Eye (tissue), 1 donor: ENCODE results near the gene SEPHS2.
A peak's percentile ranks its signal among the peaks of the same experiment; 100 is the strongest.
"Not testable (repeated sequence)": the region's sequence is repeated elsewhere in the genome, so short reads cannot be mapped to it uniquely, and the experiment has no call there.

Experiments
- DNase-seq: peaks from one replicate; pipeline ENCODE4 v3.0.0-alpha.2; 2015

Gene SEPHS2

DNA sequence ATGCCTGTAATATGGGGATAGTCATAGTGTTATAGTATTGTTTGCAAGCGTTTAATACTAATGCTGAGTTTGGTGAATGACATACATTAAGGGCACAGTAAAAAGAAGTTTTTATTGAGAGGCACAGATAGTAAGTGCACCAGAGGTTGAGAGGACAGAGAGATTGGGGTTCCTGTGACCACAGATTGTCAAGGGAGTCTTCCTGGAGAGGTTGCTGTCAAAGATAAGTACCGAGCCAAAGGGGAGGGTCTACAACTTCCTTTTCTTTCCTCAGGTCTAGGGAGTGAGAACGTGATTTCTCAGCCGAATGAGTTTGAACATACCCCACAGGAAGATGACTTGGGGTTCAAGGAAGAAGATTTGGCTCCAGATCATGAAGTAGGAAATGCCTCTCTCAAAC is 48.6 kb downstream of the SEPHS2 start:
- no peak for DNase-seq

DNA sequence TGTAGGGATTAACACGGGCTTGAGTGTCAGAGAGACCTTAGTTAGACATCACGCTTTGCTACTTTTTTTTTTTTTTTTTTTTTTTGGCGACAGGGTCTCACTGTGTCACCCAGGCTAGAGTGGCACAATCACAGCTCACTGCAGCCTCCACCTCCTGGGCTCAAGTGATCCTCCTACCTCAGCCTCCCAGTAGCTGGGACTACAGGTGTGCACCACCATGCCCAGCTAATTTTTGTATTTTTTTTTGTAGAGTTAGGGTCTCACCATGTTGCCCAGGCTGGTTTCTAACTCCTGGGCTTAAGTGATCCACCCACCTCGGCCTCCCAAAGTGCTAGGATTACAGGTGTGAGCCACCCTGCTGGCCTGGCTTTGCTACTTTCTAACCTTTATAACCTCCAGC is 49.0 kb downstream of the SEPHS2 start:
- not testable (repeated sequence) for DNase-seq

GRCh38 chr16:30395992-30396585 is 49.6 kb downstream of the SEPHS2 start:
- DNase-seq: peak; percentile 69

GRCh38 chr16:30395155-30395991 is 50.3 kb downstream of the SEPHS2 start, which contains the start of gene ZNF48:
TSS of gene ZNF48 (plus strand) at chr16:30395420. CDS start at chr16:30395795, 375 bp downstream.
- peak; percentile 96 for DNase-seq

GRCh38 chr16:30394592-30395154 is 51.0 kb downstream of the SEPHS2 start:
- peak; percentile 87 for DNase-seq
